GM06990 (cell line): Measurements from ENCODE around the gene TUSC2.
A peak's percentile ranks its signal among the peaks of the same experiment; 100 is the strongest.

Source experiments
- DNase-seq: peaks from one replicate; pipeline ENCODE4 v3.0.0-alpha.2; 2011; ENCODE audit not compliant: insufficient read length; ENCODE audit errors: extremely low read depth
- H3K27me3 ChIP-seq: replicated peaks from 2 replicates; pipeline ENCODE4 v1.6.0; 2011; ENCODE audit warnings: low read length; ENCODE audit not compliant: control insufficient read depth, insufficient read depth
- H3K36me3 ChIP-seq: 2 replicates; pipeline ENCODE4 v1.5.1; 2011; ENCODE audit warnings: low read length; ENCODE audit not compliant: control insufficient read depth, insufficient read depth
- H3K4me3 ChIP-seq: replicated peaks from 2 replicates; pipeline ENCODE4 v1.5.1; 2011; ENCODE audit warnings: low read depth, mild to moderate bottlenecking, control low read depth, low read length
- CTCF ChIP-seq: IDR thresholded peaks from 2 replicates; pipeline ENCODE4 v1.5.1; 2011; ENCODE audit warnings: low read length, control low read depth, mild to moderate bottlenecking, inconsistent platforms; ENCODE audit not compliant: insufficient read depth, poor library complexity, severe bottlenecking

TUSC2 gene

GRCh38 chr3:50303013-50303815 is 24.8 kb downstream of the TUSC2 start, which contains the start of gene HYAL1:
Gene HYAL1 (minus strand): TSS chr3:50303574. CDS start chr3:50302956, 618 bp downstream.
- TF ChIP-seq CTCF = no peak
- H3K36me3 ChIP-seq = no peaks in the 10 kb centered on the region
- no peak for DNase-seq
- no peaks in the 10 kb centered on the region for H3K27me3 ChIP-seq
- H3K4me3 ChIP-seq = no peak within 1 kb of the TSS

- no peaks in the 10 kb centered on the region for H3K36me3 ChIP-seq
- no peak for DNase-seq
- no peak overlapping the region for H3K4me3 ChIP-seq
- no peak for TF ChIP-seq CTCF
- H3K27me3 ChIP-seq = no peaks in the 10 kb centered on the region
These were observed 25.7 kb downstream of the TUSC2 start for GRCh38 chr3:50302095-50303012.

- no peak overlapping the region for H3K4me3 ChIP-seq
- no peaks in the 10 kb centered on the region for H3K36me3 ChIP-seq
- no peaks in the 10 kb centered on the region for H3K27me3 ChIP-seq
- no peak for TF ChIP-seq CTCF
- DNase-seq = no peak
These were observed 27.3 kb downstream of the TUSC2 start for GRCh38 chr3:50300681-50301254.

- Histone ChIP-seq H3K4me3 (peak overlapping the region; percentile 63), H3K36me3 (no peaks in the 10 kb centered on the region), H3K27me3 (no peaks in the 10 kb centered on the region)
- no peak for TF ChIP-seq CTCF
- DNase-seq = no peak
These were observed 27.9 kb downstream of the TUSC2 start for GRCh38 chr3:50299929-50300680.

- no peak for TF ChIP-seq CTCF
These were observed 28.4 kb downstream of the TUSC2 start for GRCh38 chr3:50299638-50299928.

More at GRCh38 chr3:50299638-50299928, 28.4 kb downstream of the TUSC2 start:
- Histone ChIP-seq H3K27me3 (no peaks in the 10 kb centered on the region), H3K36me3 (no peaks in the 10 kb centered on the region), H3K4me3 (peak overlapping the region; percentile 63)
- DNase-seq = no peak
